Gastroesophageal sphincter (tissue), 4 donors: ENCODE data around the gene RFC2. TPM values are rescaled to one million over a fixed set of nuclear protein-coding genes. Genes with fewer than 3 reads are reported as not detected.
"Not testable (repeated sequence)": the region's sequence is repeated elsewhere in the genome, so short reads cannot be mapped to it uniquely, and the experiment has no call there.

Experiments used
- ATAC-seq: fragments of 150-250 bp; one replicate; pipeline ENCODE4 v1.9.1; 2016; ENCODE audit warnings: mild to moderate bottlenecking, moderate library complexity
- H3K27ac ChIP-seq, 4 donors: fragments of 200-600 bp; sonication (generic) in 3 of 4; 1 replicate in 3 of 4; 2 replicates in 1 of 4; pipeline ENCODE4 v1.5.1; 2016 to 2019
- H3K27me3 ChIP-seq: fragments of 200-600 bp; sonication (generic); one replicate; pipeline ENCODE4 v1.5.1; 2019
- H3K36me3 ChIP-seq, 2 donors: fragments of 200-600 bp; sonication (generic); one replicate each; pipeline ENCODE4 v1.5.1; 2019; ENCODE audit warnings: control low read depth in 1 of 2
- H3K4me1 ChIP-seq, 3 donors: fragments of 200-600 bp; sonication (generic); 1 replicate in 2 of 3; 2 replicates in 1 of 3; pipeline ENCODE4 v1.5.1; 2016 to 2019; ENCODE audit warnings: control low read depth in 2 of 3
- H3K4me3 ChIP-seq, 2 donors: fragments of 200-600 bp; sonication (generic); one replicate each; pipeline ENCODE4 v1.5.1; 2019; ENCODE audit warnings: mild to moderate bottlenecking in 1 of 2, moderate library complexity in 1 of 2
- H3K9me3 ChIP-seq, 3 donors: fragments of 200-600 bp; sonication (generic); one replicate each; pipeline ENCODE4 v1.5.1; 2017 to 2019; ENCODE audit warnings: control low read depth in 2 of 3
- CTCF ChIP-seq, 4 experiments: fragments of 200-600 bp in 2 of 4; fragments of 450-650 bp in 2 of 4; sonication (generic) in 1 of 4; IDR thresholded peaks; one replicate each; pipeline ENCODE4 v1.5.1; 2017 to 2019; ENCODE audit warnings: antibody characterized with exemption in 4 of 4, mild to moderate bottlenecking in 2 of 4, moderate library complexity in 2 of 4
- EP300 ChIP-seq: sonication (generic); formaldehyde crosslinking; IDR thresholded peaks from one replicate; pipeline ENCODE4 v1.6.1; 2017; ENCODE audit warnings: antibody characterized with exemption, mild to moderate bottlenecking
- POLR2A ChIP-seq, 2 donors: fragments of 450-650 bp; IDR thresholded peaks; one replicate each; pipeline ENCODE4 v1.6.1; 2017; ENCODE audit warnings: antibody characterized with exemption in 2 of 2, mild to moderate bottlenecking in 2 of 2, moderate library complexity in 1 of 2
- POLR2AphosphoS5 ChIP-seq: sonication (generic); formaldehyde crosslinking; IDR thresholded peaks from one replicate; pipeline ENCODE4 v1.6.1; 2017; ENCODE audit warnings: antibody characterized with exemption
- WGBS, 2 donors: methylation state at CpG; one replicate each; pipeline ENCODE4 v1.1.5; 2018; ENCODE audit warnings: low coverage in 1 of 2; 5-methylcytosine and 5-hydroxymethylcytosine counted together
- total RNA-seq, 4 donors: library from RNA; depleted of rRNA; stranded (reverse); fragments of >200 nt; gene quantifications; one replicate each; pipeline ENCODE4 v1.1.0, GENCODE V29; 2016

The RFC2 gene
- total RNA-seq, 4 donors from 2014 or later: 11.3 to 12.2 (median 11.3) TPM

- Histone ChIP-seq H3K4me3 (no peak overlapping the region), H3K27me3 (no peaks in the 10 kb centered on the region), H3K9me3 (no peaks in the 10 kb centered on the region), H3K27ac (no peak overlapping the region), H3K4me1 (no peaks in the 10 kb centered on the region), H3K36me3 (peaks cover 0 to 75% of the 10 kb centered on the region in 2 donors)
- TF ChIP-seq EP300 (no peak), POLR2AphosphoS5 (no peak), POLR2A (IDR thresholded peaks at IDR 0.05) (no peak)
- no peak for ATAC-seq
- 88 to 93% methylated on average over 8 to 15 of the region's 15 CpGs for WGBS, 2 donors
Observed at GRCh38 chr7:74230446-74231231, 23.6 kb downstream of the RFC2 start.

GRCh38 chr7:74228951-74229900 is 25.0 kb downstream of the RFC2 start:
- Histone ChIP-seq H3K27ac (no peak overlapping the region), H3K9me3 (no peaks in the 10 kb centered on the region), H3K36me3 (peaks cover 0 to 72% of the 10 kb centered on the region in 2 donors), H3K4me3 (no peak overlapping the region), H3K27me3 (no peaks in the 10 kb centered on the region), H3K4me1 (no peaks in the 10 kb centered on the region)
- no peak for ATAC-seq
- 100% methylated on average over 1 of the region's 9 CpGs; no CpG with 5 or more reads in 1 of the 2 donors for WGBS, 2 donors
- TF ChIP-seq POLR2A (IDR thresholded peaks at IDR 0.05): no peak
- no peak for TF ChIP-seq EP300
- TF ChIP-seq CTCF (IDR thresholded peaks at IDR 0.05): no peak
- TF ChIP-seq POLR2AphosphoS5: no peak

GRCh38 chr7:74226633-74227032 is 27.6 kb downstream of the RFC2 start:
- Histone ChIP-seq H3K4me3 (no peak overlapping the region), H3K9me3 (no peaks in the 10 kb centered on the region), H3K4me1 (no peaks in the 10 kb centered on the region), H3K27ac (no peak overlapping the region), H3K36me3 (peaks cover 0 to 48% of the 10 kb centered on the region in 2 donors), H3K27me3 (no peaks in the 10 kb centered on the region)
- no peak for TF ChIP-seq POLR2AphosphoS5
- no peak for TF ChIP-seq EP300
- TF ChIP-seq CTCF (IDR thresholded peaks at IDR 0.05): no peak
- TF ChIP-seq POLR2A (IDR thresholded peaks at IDR 0.05): no peak
- 83 to 92% methylated on average over 5 of the region's 5 CpGs for WGBS, 2 donors
- no peak for ATAC-seq

- WGBS, 2 donors: 90% methylated on average over 9 of the region's 12 CpGs; no CpG with 5 or more reads in 1 of the 2 donors
- ATAC-seq: no peak
- Histone ChIP-seq H3K4me3 (no peak overlapping the region), H3K27ac (no peak overlapping the region), H3K4me1 (no peaks in the 10 kb centered on the region), H3K9me3 (no peaks in the 10 kb centered on the region), H3K27me3 (no peaks in the 10 kb centered on the region), H3K36me3 (peaks cover 0 to 36% of the 10 kb centered on the region in 2 donors)
- TF ChIP-seq EP300 (no peak), POLR2A (IDR thresholded peaks at IDR 0.05) (no peak), POLR2AphosphoS5 (no peak), CTCF (IDR thresholded peaks at IDR 0.05) (no peak)
Observed at GRCh38 chr7:74225400-74225799, 28.8 kb downstream of the RFC2 start.

GRCh38 chr7:74224907-74225306 is 29.3 kb downstream of the RFC2 start:
- not testable (repeated sequence) for ATAC-seq, H3K27me3 ChIP-seq, H3K9me3 ChIP-seq, H3K4me3 ChIP-seq, H3K27ac ChIP-seq, H3K4me1 ChIP-seq
- 80% methylated on average over 1 of the region's 13 CpGs; no CpG with 5 or more reads in 1 of the 2 donors for WGBS, 2 donors
- peaks cover 0 to 31% of the 10 kb centered on the region in 2 donors for H3K36me3 ChIP-seq
